Stimulated activated CD8-positive, alpha-beta memory T cell treated with anti-CD3 and anti-CD28 coated beads, Interleukin-4, amount 100 ng/mL, for 48 hours (primary cell): Measurements from ENCODE around the gene ST6GAL2.

Experiments used
- DNase-seq: peaks from one replicate; pipeline ENCODE4 v3.0.0-alpha.2; 2020

ST6GAL2 gene

DNA sequence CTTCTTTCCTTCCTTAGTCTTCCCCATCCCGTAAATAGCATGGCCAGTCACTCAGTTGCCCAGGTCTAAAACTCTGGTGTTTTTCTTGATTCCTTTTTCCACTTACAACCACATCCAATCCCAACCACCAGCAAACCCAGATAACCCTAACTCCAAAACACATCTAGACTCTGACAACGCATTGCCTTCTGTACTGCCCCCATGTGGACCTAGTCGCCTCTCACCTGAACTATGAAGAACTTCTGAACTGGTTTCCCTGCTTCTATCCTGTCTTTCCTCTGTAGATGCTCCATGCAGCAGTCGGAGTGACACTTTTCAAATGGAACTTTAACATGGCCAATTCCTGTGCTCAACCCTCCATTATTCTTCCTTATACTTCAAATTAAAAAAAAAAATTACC lies 26.5 kb downstream of the ST6GAL2 start:
- DNase-seq: no peak

GRCh38 chr2:106858810-106859209 lies 27.2 kb downstream of the ST6GAL2 start:
- no peak for DNase-seq

GRCh38 chr2:106857882-106858478 lies 28.0 kb downstream of the ST6GAL2 start:
- DNase-seq: no peak

GRCh38 chr2:106853631-106854030 lies 32.3 kb downstream of the ST6GAL2 start:
- no peak for DNase-seq

DNA sequence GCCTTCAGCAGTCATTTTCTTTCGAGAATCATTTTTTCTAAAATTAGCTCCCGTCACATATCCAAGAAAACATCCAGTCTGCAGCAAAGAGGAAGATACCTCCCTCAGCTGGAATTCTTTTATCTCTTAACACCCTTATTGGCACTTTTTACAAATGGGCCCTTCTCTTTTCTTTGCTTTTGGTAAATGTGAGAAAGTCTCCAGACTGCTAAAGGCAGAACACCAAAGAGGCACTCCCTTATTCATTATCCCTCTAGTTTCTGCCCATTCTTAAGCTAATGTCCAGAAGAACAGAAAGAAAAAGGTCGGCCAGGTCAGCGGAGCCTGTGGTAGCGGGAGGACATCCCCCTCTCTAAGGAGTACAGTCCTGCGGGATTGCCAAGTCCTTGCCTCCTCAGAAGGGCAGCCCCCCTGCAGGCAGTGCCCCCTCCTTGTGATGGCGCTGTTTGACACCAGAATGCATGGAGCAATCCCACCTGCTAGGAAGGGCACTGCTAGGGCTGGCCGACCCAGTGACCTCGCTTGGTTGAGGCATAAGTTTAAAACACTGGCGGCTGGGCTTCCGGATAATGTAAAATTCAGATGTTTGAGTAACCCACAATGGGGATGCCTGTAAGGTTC lies 34.0 kb downstream of the ST6GAL2 start:
- DNase-seq: no peak

GRCh38 chr2:106851087-106851874 lies 34.7 kb downstream of the ST6GAL2 start:
- DNase-seq: no peak

- DNase-seq: no peak
These were observed 36.7 kb downstream of the ST6GAL2 start for GRCh38 chr2:106849253-106849652.

DNA sequence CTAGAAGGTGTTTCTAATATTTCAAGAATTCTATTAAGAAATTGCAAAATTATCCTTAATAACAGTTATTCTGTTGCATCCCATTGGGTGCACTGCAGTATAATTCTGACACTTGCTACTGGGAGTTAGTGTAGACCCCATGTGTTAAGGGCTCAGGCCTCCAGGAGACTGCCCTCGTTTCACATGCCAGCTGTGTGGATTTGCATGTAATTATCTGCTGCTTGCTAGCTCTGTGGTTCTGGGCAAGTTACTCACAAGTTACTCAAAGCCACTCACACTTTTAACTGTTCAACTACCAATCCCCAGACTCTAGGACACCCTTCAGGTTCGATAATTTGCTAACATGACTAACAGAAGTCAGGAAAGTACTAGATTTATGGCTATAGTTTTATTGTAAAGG lies 38.6 kb downstream of the ST6GAL2 start:
- no peak for DNase-seq

DNA sequence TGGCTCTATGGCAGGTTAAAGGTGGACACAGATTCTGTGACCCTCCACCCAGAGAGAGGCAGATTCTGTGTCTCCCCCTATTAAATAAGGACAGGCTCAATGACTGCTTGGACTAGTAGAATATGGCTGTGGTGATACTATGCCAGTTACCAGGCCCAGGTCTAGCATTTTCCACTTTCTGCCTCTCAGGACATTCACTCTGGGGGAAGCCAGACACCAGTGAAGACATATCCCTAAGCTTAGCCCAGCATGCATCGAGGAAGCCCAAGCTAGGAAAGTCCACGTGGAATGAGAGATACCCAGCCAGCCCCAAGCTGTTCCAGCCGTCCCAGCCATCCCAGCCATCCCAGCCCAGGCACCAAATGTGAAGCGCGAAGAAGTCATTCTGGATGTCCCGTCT lies 40.3 kb downstream of the ST6GAL2 start:
- DNase-seq: no peak

- DNase-seq: no peak
These were observed 42.1 kb downstream of the ST6GAL2 start for GRCh38 chr2:106843910-106844250.

GRCh38 chr2:106843001-106843909 lies 42.7 kb downstream of the ST6GAL2 start:
- no peak for DNase-seq

- no peak for DNase-seq
These were observed 43.9 kb downstream of the ST6GAL2 start for GRCh38 chr2:106841886-106842645.

GRCh38 chr2:106840818-106841217 lies 45.1 kb downstream of the ST6GAL2 start:
- no peak for DNase-seq

DNA sequence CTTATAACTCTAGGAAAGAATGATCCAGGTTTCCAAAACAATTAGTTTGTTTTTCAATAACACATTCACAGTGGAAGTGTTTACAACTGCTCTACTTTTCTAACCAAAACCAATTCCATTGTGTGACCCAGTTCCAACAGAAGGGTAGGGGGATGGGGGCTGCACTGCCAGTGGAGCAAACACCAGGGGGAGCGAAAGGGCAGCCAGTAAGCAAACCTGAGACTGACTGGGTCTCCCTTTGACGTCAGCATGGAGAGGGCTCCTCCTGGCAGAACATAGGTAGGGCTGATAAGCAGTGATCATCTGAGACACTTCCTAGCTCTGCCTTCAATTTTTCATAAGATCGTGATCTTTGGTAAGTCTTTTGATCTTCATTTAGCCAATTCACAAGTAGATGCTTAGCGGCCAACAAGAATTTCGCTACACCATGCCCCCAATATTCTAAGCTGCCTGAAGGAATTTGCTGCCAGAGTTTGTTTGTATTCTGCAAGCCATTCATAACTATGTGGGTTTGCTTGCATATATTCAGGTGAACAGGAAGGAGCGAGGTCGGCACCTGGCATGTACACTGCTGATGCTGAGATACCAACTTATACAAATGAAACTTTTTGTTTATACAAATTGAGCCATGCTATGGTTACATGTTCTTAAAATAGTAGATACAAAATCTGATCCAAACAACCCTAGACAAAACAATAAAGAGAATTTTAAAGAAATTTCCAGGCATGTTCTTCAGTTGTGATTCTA lies 45.9 kb downstream of the ST6GAL2 start:
- DNase-seq: no peak

- no peak for DNase-seq
These were observed 52.7 kb downstream of the ST6GAL2 start for GRCh38 chr2:106833256-106833655.

DNA sequence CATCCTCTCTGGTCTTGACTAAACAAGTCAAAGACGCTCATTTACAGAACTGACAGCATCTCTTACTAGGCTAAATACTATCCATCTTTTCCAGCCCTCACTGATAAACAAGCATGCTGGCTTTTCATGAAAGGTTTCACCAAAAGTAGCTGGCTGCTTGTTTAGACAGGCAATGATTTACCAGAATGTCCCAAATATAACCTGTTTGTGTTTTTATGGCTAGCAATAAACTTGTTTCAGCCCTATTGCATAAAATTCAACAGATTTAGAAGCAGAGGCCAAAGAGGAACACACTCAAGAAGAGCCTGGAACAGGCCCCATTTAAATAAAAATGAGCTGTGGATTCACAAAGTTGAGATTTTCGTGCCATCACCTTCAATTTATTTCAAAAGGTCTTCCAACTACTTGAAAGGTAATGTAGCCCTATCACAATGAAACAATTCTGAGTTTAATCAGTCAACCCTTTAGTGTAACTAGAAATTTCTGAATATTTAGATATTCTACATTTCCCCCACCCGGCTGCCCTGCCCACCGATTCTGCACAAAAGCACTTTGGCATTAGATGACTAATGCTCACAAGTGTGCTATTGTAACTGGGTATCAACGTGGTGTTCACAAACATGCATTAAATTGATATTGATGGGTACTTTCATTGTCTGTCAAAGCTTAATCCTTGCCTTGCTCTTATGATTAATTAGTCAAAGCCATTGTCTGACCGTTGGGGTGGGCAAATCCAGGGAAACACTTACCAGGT lies 54.0 kb downstream of the ST6GAL2 start:
- DNase-seq: no peak

DNA sequence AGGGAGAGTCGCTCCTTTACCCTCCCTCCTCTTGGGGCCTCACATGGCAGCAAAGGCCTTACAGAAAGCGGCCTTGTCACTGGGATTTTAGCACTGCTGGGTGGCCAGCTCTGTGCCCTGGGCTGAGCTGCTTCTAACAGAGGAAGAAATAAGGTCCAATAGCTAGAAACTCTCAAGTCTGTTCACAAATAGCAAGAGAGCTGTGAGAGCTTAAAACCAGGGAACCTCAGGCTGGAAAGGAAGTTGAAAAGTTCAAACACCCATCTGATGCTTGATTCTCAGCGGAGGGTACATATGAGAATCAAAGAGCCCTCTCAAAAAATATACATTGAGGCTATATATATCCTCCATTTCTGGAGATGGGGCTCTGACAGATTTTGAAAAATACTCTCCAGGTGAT lies 54.7 kb downstream of the ST6GAL2 start:
- DNase-seq: no peak

DNA sequence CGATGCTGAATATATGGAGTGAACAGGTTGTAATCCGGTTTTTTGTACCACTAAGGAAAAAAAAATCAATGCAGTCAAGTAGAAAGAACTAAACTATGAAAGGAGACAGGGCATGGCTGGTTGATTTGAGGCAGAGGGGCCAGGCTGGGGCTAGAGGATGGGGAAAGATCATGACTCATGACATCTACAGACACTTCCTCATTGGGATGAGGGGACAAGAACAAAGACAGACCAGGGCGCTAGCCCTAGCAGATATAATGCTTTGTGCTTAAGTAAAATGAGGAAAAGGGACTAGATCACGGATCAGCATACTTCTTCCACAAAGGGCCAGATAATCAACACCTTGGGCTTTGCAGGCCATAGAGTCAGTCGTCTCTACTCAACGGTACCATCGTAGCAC lies 55.8 kb downstream of the ST6GAL2 start:
- DNase-seq: no peak

DNA sequence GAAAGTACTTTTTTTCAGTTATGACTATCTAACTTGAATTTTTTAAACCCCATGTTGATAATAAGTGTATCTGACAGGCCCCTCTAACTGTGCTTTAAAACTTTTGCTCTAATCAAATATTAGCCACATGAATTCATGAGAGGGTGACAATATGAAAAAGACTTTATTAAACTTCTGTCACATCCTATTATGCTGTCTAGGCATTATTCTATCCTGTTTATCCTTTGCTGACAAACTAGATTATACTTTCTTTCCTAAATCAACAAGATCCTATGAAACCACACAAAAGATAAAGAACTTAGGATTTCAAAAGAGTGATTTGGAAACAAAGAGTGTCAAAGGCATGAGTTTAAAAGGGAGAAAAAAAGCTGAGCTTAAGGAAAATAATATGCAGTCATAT lies 57.8 kb downstream of the ST6GAL2 start:
- DNase-seq: no peak

- no peak for DNase-seq
These were observed 58.8 kb downstream of the ST6GAL2 start for GRCh38 chr2:106827158-106827557.

GRCh38 chr2:106825161-106825560 lies 60.8 kb downstream of the ST6GAL2 start:
- no peak for DNase-seq
